Sigmoid colon (tissue), 4 donors: ENCODE data around the gene CPE.

Experiments used
- CTCF ChIP-seq, 4 experiments: fragments of 450-650 bp in 3 of 4; fragments of 200-600 bp in 1 of 4; IDR thresholded peaks; one replicate each; pipeline ENCODE4 v1.5.1; 2016 to 2019; ENCODE audit warnings: antibody characterized with exemption in 4 of 4, mild to moderate bottlenecking in 3 of 4, moderate library complexity in 2 of 4
- POLR2A ChIP-seq, 2 donors: fragments of 450-650 bp; IDR thresholded peaks; one replicate each; pipeline ENCODE4 v1.6.1; 2016; ENCODE audit warnings: antibody characterized with exemption in 2 of 2, mild to moderate bottlenecking in 2 of 2, moderate library complexity in 2 of 2
- POLR2AphosphoS5 ChIP-seq, 4 donors: sonication (generic); formaldehyde crosslinking; IDR thresholded peaks; one replicate each; pipeline ENCODE4 v1.6.1; 2017; ENCODE audit warnings: antibody characterized with exemption in 4 of 4

DNA sequence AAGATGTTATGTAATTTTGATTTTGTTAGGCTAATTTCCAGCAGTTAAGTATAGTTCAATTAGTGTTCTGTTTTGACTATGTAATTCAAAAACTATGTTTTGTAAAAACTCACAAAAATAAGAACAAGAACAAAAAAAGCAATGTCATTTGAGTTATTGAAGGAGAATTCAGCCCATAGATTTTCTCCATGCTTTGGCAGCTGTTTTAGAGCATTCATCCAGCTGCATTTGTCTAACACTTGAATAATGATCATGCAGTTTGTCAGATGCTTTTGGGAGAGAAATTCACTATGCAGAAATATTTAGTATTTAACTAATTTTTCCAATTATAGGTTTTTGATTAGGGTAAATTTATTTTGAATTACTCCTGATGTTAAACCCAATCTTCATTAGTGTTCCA lies 14.2 kb downstream of the CPE start:
- no peak for TF ChIP-seq CTCF (IDR thresholded peaks at IDR 0.05)
- no peak for TF ChIP-seq POLR2A (IDR thresholded peaks at IDR 0.05)
- TF ChIP-seq POLR2AphosphoS5 (IDR thresholded peaks at IDR 0.05): no peak
